Mesendoderm (in vitro differentiated cells): ENCODE measurements around the gene AQP1.

ENCODE experiments used
- DNase-seq: peaks from one replicate; pipeline ENCODE4 v3.0.0; 2013
- H2AK5ac ChIP-seq: 2 replicates; pipeline ENCODE4 v1.6.1; 2013; ENCODE audit warnings: low read length, inconsistent platforms
- H2BK120ac ChIP-seq: 2 replicates; pipeline ENCODE4 v1.6.1; 2013; ENCODE audit warnings: low read depth, mild to moderate bottlenecking, low read length, moderate library complexity, mixed read lengths
- H2BK15ac ChIP-seq: replicated peaks from 2 replicates; pipeline ENCODE4 v1.6.1; 2013; ENCODE audit warnings: low read depth, mild to moderate bottlenecking, moderate library complexity
- H2BK5ac ChIP-seq: 2 replicates; pipeline ENCODE4 v1.6.1; 2013; ENCODE audit warnings: low read length, inconsistent platforms
- H3K18ac ChIP-seq: 2 replicates; pipeline ENCODE4 v1.6.1; 2013; ENCODE audit warnings: mild to moderate bottlenecking, low read length, mixed read lengths
- H3K23ac ChIP-seq: one replicate; pipeline ENCODE4 v1.6.1; 2013; ENCODE audit warnings: low read length
- H3K27ac ChIP-seq: 2 replicates; pipeline ENCODE4 v1.5.1; 2013; ENCODE audit warnings: low read depth, mild to moderate bottlenecking, inconsistent platforms, low read length, moderate library complexity
- H3K27me3 ChIP-seq: 2 replicates; pipeline ENCODE4 v1.6.1; 2013; ENCODE audit warnings: low read length, control low read depth, mild to moderate bottlenecking, inconsistent platforms; ENCODE audit not compliant: insufficient read depth, poor library complexity
- H3K36me3 ChIP-seq: 2 replicates; pipeline ENCODE4 v1.6.1; 2013; ENCODE audit warnings: low read length, inconsistent platforms; ENCODE audit not compliant: control insufficient read depth, insufficient read depth
- H3K4ac ChIP-seq: one replicate; pipeline ENCODE4 v1.6.1; 2013; ENCODE audit warnings: low read depth, mild to moderate bottlenecking, low read length, moderate library complexity
- H3K4me1 ChIP-seq: 2 replicates; pipeline ENCODE4 v1.6.1; 2013; ENCODE audit warnings: low read depth, low read length, inconsistent platforms; ENCODE audit not compliant: control insufficient read depth
- H3K4me2 ChIP-seq: 2 replicates; pipeline ENCODE4 v1.6.1; 2013; ENCODE audit warnings: low read length
- H3K4me3 ChIP-seq: 2 replicates; pipeline ENCODE4 v1.5.1; 2013; ENCODE audit warnings: mild to moderate bottlenecking, low read length
- H3K56ac ChIP-seq: one replicate; pipeline ENCODE4 v1.6.1; 2013; ENCODE audit warnings: low read length
- H3K79me1 ChIP-seq: 2 replicates; pipeline ENCODE4 v1.6.1; 2013; ENCODE audit warnings: low read length, inconsistent platforms
- H3K79me2 ChIP-seq: 2 replicates; pipeline ENCODE4 v1.6.1; 2013; ENCODE audit warnings: mild to moderate bottlenecking, low read length; ENCODE audit not compliant: control insufficient read depth, insufficient read depth
- H3K9ac ChIP-seq: 2 replicates; pipeline ENCODE4 v1.6.1; 2013; ENCODE audit warnings: low read length, inconsistent platforms
- H4K5ac ChIP-seq: one replicate; pipeline ENCODE4 v1.6.1; 2013; ENCODE audit warnings: low read length
- H4K8ac ChIP-seq: one replicate; pipeline ENCODE4 v1.6.1; 2013; ENCODE audit warnings: low read depth, mild to moderate bottlenecking, control low read depth, low read length, moderate library complexity
- WGBS: extraction: QIAGEN DNeasy Blood & Tissue Kit; methylation state at CpG from one replicate; pipeline ENCODE4 v1.1.7; 2013; ENCODE audit warnings: low lambda C conversion rate, missing lambda C conversion rate; ENCODE audit not compliant: insufficient coverage; ENCODE audit errors: extremely low coverage; 5-methylcytosine and 5-hydroxymethylcytosine counted together

AQP1 gene

DNA sequence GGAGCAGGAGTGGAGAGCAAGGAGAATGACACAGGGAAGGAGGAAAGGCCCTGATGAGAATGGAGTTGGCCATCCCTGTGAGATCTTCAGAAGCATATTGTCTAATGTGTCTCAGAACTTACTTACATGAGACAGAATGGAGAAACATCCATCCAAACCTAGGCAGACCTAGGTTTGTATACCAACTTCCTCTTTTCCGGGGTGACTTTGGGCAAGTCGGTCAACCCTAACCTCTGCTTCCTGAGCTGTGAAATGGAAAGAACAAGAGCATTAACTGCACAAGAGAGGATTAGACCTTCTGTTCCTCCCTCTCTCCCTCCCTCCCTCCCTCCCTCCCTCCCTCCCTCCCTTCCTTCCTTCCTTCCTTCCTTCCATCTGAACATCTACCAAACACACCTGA is 56.6 kb downstream of the AQP1 start:
- Histone ChIP-seq H3K27me3 (no peaks in the 10 kb centered on the region), H3K56ac (no peak overlapping the region), H3K79me1 (no peaks in the 10 kb centered on the region), H2BK15ac (no peak overlapping the region), H3K79me2 (no peaks in the 10 kb centered on the region), H3K4me3 (no peak overlapping the region), H3K36me3 (no peaks in the 10 kb centered on the region), H3K4me2 (no peak overlapping the region), H3K4ac (no peak overlapping the region), H3K27ac (no peak overlapping the region), H3K4me1 (no peaks in the 10 kb centered on the region), H3K9ac (no peak overlapping the region), H3K18ac (no peak overlapping the region), H2BK5ac (no peak overlapping the region), H4K5ac (no peak overlapping the region), H4K8ac (no peak overlapping the region), H2AK5ac (no peak overlapping the region), H3K23ac (no peak overlapping the region), H2BK120ac (no peak overlapping the region)
- no peak for DNase-seq
- WGBS, result no CpG with 5 or more reads among the region's 2 CpGs

DNA sequence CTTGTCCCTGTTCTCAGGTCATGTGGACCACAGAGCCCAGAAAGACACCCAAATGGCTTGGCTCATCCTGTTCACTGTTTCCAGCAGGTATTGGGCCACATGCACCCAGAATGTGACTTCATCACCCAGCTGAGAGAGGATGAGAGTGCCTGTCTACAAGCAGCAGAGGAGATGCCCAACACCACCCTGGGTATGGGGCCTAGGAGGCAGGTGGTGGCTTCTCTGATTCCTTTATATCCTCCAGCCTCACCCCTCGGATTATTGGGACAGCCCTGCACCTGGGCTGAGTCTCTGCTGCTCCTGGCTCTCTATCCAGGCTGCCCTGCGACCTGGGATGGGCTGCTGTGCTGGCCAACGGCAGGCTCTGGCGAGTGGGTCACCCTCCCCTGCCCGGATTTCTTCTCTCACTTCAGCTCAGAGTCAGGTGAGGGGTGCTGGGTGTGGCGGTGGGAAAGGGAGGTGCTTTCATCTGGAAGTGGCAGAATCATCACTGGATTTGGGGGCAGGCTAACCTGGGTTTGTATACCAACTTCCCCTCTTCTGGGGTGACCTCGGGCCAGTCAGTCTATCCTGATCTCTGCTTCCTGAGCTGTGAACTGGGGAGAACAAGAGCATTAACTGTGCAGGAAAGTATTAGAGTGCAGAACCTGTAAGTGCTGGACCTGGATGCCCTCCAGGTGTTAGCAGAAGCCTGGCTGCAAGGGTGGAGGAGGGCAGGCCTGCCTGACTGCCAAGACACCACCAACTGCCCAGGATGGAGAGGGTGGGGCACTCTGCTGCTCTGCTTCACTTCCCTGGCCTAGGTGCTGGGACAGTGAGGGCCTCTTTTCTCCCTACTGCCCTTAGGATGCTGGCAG is 57.3 kb downstream of the AQP1 start:
- Histone ChIP-seq H3K56ac (no peak overlapping the region), H4K8ac (no peak overlapping the region), H2BK120ac (no peak overlapping the region), H4K5ac (no peak overlapping the region), H2AK5ac (no peak overlapping the region), H3K27ac (no peak overlapping the region), H3K4me1 (no peaks in the 10 kb centered on the region), H3K4ac (no peak overlapping the region), H3K36me3 (no peaks in the 10 kb centered on the region), H3K4me3 (no peak overlapping the region), H2BK5ac (no peak overlapping the region), H3K9ac (no peak overlapping the region), H3K79me1 (no peaks in the 10 kb centered on the region), H2BK15ac (no peak overlapping the region), H3K23ac (no peak overlapping the region), H3K27me3 (no peaks in the 10 kb centered on the region), H3K18ac (no peak overlapping the region), H3K79me2 (no peaks in the 10 kb centered on the region), H3K4me2 (no peak overlapping the region)
- no CpG with 5 or more reads among the region's 7 CpGs for WGBS
- no peak for DNase-seq

DNA sequence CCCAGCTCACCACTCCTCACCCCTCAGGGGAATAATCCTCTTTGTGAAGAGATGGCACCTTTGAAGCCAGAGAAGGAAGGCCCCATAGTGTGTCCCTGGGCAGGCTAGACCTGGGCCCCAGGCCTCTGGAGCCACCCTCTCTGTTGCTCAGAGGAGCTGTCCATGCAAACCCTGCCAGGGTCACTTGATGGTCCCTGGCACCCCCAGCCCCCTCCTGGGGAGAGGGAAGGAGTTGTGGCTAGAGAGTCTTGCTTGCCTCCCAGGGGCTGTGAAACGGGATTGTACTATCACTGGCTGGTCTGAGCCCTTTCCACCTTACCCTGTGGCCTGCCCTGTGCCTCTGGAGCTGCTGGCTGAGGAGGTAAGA is 57.9 kb downstream of the AQP1 start:
- no peak overlapping the region for H3K4me2 ChIP-seq
- no peak overlapping the region for H3K56ac ChIP-seq
- WGBS, result no CpG with 5 or more reads among the region's 1 CpG
- H3K23ac ChIP-seq, result no peak overlapping the region
- H4K8ac ChIP-seq, result no peak overlapping the region
- no peak overlapping the region for H3K4ac ChIP-seq
- H3K9ac ChIP-seq, result no peak overlapping the region
- DNase-seq, result no peak
- H2BK120ac ChIP-seq, result no peak overlapping the region
- no peak overlapping the region for H4K5ac ChIP-seq
- H3K4me1 ChIP-seq, result no peaks in the 10 kb centered on the region
- no peak overlapping the region for H2AK5ac ChIP-seq
- H3K4me3 ChIP-seq, result no peak overlapping the region
- H3K27ac ChIP-seq, result no peak overlapping the region
- no peaks in the 10 kb centered on the region for H3K36me3 ChIP-seq
- H2BK5ac ChIP-seq, result no peak overlapping the region
- H3K27me3 ChIP-seq, result no peaks in the 10 kb centered on the region
- no peak overlapping the region for H3K18ac ChIP-seq
- no peak overlapping the region for H2BK15ac ChIP-seq
- H3K79me1 ChIP-seq, result no peaks in the 10 kb centered on the region
- H3K79me2 ChIP-seq, result no peaks in the 10 kb centered on the region

DNA sequence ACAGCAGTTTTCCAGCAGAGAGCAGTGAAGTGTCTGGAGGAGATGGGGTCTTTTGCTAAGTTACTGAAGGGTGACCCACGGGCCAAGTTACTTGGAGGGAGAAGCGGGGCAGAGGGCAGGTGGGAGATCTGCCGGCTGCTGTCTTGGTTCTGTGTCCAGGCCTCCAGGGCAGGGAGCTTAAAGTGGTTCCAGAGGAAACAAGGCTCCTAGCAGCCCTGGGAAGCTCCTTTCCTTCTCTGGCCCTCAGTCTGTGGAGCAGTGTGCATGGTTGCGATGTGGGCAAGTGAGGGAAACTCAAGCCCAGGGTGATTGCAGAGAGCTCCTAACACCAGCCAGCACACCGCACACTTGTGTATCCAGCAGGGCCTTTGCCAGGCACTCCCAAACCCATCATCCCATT is 58.4 kb downstream of the AQP1 start:
- Histone ChIP-seq H4K5ac (no peak overlapping the region), H3K18ac (no peak overlapping the region), H3K27me3 (no peaks in the 10 kb centered on the region), H3K4me1 (no peaks in the 10 kb centered on the region), H4K8ac (no peak overlapping the region), H3K4me3 (no peak overlapping the region), H3K36me3 (no peaks in the 10 kb centered on the region), H3K4ac (no peak overlapping the region), H2BK5ac (no peak overlapping the region), H3K27ac (no peak overlapping the region), H2BK120ac (no peak overlapping the region), H3K23ac (no peak overlapping the region), H3K9ac (no peak overlapping the region), H3K4me2 (no peak overlapping the region), H2AK5ac (no peak overlapping the region), H3K79me2 (no peaks in the 10 kb centered on the region), H3K56ac (no peak overlapping the region), H3K79me1 (no peaks in the 10 kb centered on the region), H2BK15ac (no peak overlapping the region)
- DNase-seq, result no peak
- no CpG with 5 or more reads among the region's 5 CpGs for WGBS

DNA sequence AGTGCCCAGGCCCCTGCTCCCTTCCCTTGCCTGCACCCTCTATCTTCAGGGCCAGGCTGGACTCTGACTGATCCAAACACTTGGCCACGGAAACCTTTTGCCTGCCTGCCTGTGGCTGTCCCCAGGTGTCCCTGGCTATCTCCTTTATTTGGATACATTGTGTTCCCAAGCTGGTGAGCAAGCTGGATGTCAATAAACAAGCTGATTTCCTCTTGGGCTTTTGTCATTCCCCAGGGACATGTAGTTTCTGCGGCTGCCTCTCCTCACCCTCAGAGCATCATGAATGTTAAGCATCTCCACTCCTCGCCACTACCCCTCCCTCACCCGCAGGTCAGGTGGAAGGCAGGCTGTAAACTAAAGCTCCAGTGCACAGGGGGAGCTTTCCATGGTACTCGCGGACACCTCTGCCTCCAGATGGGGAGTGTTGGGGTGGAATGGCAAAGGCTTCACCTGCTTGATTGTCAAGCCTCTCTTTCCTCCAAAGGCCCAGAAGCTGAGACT is 59.0 kb downstream of the AQP1 start:
- H4K5ac ChIP-seq, result no peak overlapping the region
- H3K4me1 ChIP-seq, result no peaks in the 10 kb centered on the region
- DNase-seq, result peak; percentile 59
- no peaks in the 10 kb centered on the region for H3K79me1 ChIP-seq
- no peak overlapping the region for H2BK15ac ChIP-seq
- H3K36me3 ChIP-seq, result no peaks in the 10 kb centered on the region
- no peak overlapping the region for H3K27ac ChIP-seq
- H3K27me3 ChIP-seq, result no peaks in the 10 kb centered on the region
- no peak overlapping the region for H4K8ac ChIP-seq
- H3K79me2 ChIP-seq, result no peaks in the 10 kb centered on the region
- no peak overlapping the region for H3K4me3 ChIP-seq
- no peak overlapping the region for H3K56ac ChIP-seq
- H2BK5ac ChIP-seq, result no peak overlapping the region
- no CpG with 5 or more reads among the region's 6 CpGs for WGBS
- no peak overlapping the region for H2AK5ac ChIP-seq
- no peak overlapping the region for H3K9ac ChIP-seq
- no peak overlapping the region for H2BK120ac ChIP-seq
- no peak overlapping the region for H3K23ac ChIP-seq
- no peak overlapping the region for H3K18ac ChIP-seq
- no peak overlapping the region for H3K4ac ChIP-seq
- H3K4me2 ChIP-seq, result no peak overlapping the region

DNA sequence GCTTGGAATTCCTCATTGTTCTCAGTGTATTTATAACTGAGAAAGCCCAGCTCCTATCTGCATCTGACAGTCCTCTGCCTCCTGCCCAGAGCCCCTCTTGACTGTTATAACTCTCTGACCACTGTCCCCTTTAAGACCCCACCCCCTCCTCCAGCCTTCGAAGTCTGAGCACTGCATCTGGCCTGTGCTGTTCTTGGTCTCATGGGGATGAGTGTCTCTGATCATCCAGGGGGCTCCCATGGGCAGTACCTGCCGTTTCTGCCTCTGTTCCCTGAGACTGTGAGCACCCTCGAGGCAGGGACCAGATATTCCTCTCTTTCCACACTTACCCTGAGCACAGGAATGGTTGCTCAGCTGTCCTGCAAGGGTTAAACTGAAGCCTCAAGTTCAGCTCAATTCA is 59.8 kb downstream of the AQP1 start:
- Histone ChIP-seq H3K4ac (no peak overlapping the region), H3K4me2 (no peak overlapping the region), H2BK15ac (no peak overlapping the region), H2BK120ac (no peak overlapping the region), H3K27me3 (no peaks in the 10 kb centered on the region), H3K56ac (no peak overlapping the region), H3K27ac (no peak overlapping the region), H2BK5ac (no peak overlapping the region), H3K79me2 (no peaks in the 10 kb centered on the region), H3K4me3 (no peak overlapping the region), H4K8ac (no peak overlapping the region), H3K79me1 (no peaks in the 10 kb centered on the region), H3K36me3 (no peaks in the 10 kb centered on the region), H3K9ac (no peak overlapping the region), H3K18ac (no peak overlapping the region), H4K5ac (no peak overlapping the region), H3K4me1 (no peaks in the 10 kb centered on the region), H2AK5ac (no peak overlapping the region), H3K23ac (no peak overlapping the region)
- no CpG with 5 or more reads among the region's 3 CpGs for WGBS
- DNase-seq, result no peak
